A549 (cell line): ENCODE measurements around the gene HNRNPUL1. TPM values are rescaled to one million over a fixed set of nuclear protein-coding genes. Genes with fewer than 3 reads are reported as not detected.

ENCODE experiments used
- ATAC-seq, 2 experiments: fragments of 200-7000 bp in 1 of 2; fragments of >200 bp in 1 of 2; cut with Nextera tagmentation in 1 of 2; cut with Tn5 transposase in 1 of 2; 3 replicates each; pipeline versions ENCODE4 v1.8.0 to v1.9.1; 2018 to 2020; ENCODE audit warnings: mild to moderate bottlenecking in 1 of 2, moderate library complexity in 1 of 2
- CTCF ChIA-PET: fragments of 300-600 bp; sonication (Branson Sonifier 250); formaldehyde crosslinking; extraction: SDS; loops from one replicate; lab custom pipeline; 2021; ENCODE audit warnings: antibody characterized with exemption, inconsistent platforms; lab: Yijun Ruan, JAX
- POLR2A ChIA-PET: fragments of 350-600 bp; formaldehyde crosslinking; extraction: SDS; loops from one replicate; lab custom pipeline; 2021; ENCODE audit warnings: antibody characterized with exemption, inconsistent platforms; lab: Yijun Ruan, JAX
- DNase-seq, 2 experiments: peaks; one replicate each; pipeline versions ENCODE4 v3.0.0 to v3.0.0-alpha.2; 2011 to 2016; ENCODE audit warnings: low read depth in 1 of 2, low spot score in 1 of 2
- FAIRE-seq: peaks from 2 replicates; lab custom pipeline; 2011; peaks lifted over from hg19 to GRCh38; lab: Jason Lieb, UNC
- H3K27ac ChIP-seq, 2 experiments: fragments of >200 bp; sonication (Bioruptor Twin); formaldehyde crosslinking; 3 replicates each; pipeline ENCODE4 v1.5.1; 2016 to 2017
- H3K4me1 ChIP-seq: fragments of >200 bp; sonication (Bioruptor Twin); formaldehyde crosslinking; 3 replicates; pipeline ENCODE4 v1.6.1; 2016
- H3K4me2 ChIP-seq: fragments of >200 bp; sonication (Bioruptor Twin); formaldehyde crosslinking; 3 replicates; pipeline ENCODE4 v1.6.1; 2016
- H3K4me3 ChIP-seq: fragments of >200 bp; sonication (Bioruptor Twin); formaldehyde crosslinking; 3 replicates; pipeline ENCODE4 v1.5.1; 2016
- H3K9me3 ChIP-seq: fragments of >200 bp; sonication (Bioruptor Twin); formaldehyde crosslinking; 3 replicates; pipeline ENCODE4 v1.6.1; 2016
- BHLHE40 ChIP-seq: IDR thresholded peaks from 2 replicates; pipeline ENCODE4 v1.6.1; 2012; ENCODE audit warnings: low read depth, low read length, inconsistent platforms
- CEBPB ChIP-seq, 2 experiments: fragments of >200 bp in 1 of 2; sonication (Bioruptor Twin) in 1 of 2; formaldehyde crosslinking in 1 of 2; IDR thresholded peaks; 2 replicates each; pipeline ENCODE4 v1.6.1; 2012 to 2016
- CHD2 ChIP-seq: fragments of 150-350 bp; IDR thresholded peaks from 2 replicates; pipeline ENCODE4 v1.6.1; 2014; ENCODE audit warnings: low read length; ENCODE audit not compliant: partially characterized antibody
- EHF ChIP-seq: fragments of 250-450 bp; sonication (Bioruptor Pico); IDR thresholded peaks from 2 replicates; pipeline ENCODE4 v1.5.0; 2020; ENCODE audit warnings: mild to moderate bottlenecking
- EP300 ChIP-seq, 2 experiments: fragments of >200 bp; sonication (Bioruptor Twin); formaldehyde crosslinking; IDR thresholded peaks; 2 replicates in 1 of 2; 3 replicates in 1 of 2; pipeline ENCODE4 v1.6.1; 2016 to 2017
- ESRRA ChIP-seq: fragments of 150-350 bp; IDR thresholded peaks from 2 replicates; pipeline ENCODE4 v1.6.1; 2014; ENCODE audit warnings: mild to moderate bottlenecking, low read length, borderline replicate concordance
- GATA3 ChIP-seq: IDR thresholded peaks from 2 replicates; pipeline ENCODE4 v1.6.1; 2012; ENCODE audit warnings: borderline replicate concordance
- HOXB13 ChIP-seq: fragments of 250-450 bp; sonication (Bioruptor Pico); IDR thresholded peaks from 2 replicates; pipeline ENCODE4 v1.5.0; 2020; ENCODE audit warnings: low read depth, mild to moderate bottlenecking, moderate library complexity
- HOXB5 ChIP-seq: fragments of 250-450 bp; sonication (Bioruptor Pico); IDR thresholded peaks from 2 replicates; pipeline ENCODE4 v1.5.0; 2020; ENCODE audit warnings: mild to moderate bottlenecking, moderate library complexity
- JUN ChIP-seq, 2 experiments: fragments of >200 bp; sonication (Bioruptor Twin); formaldehyde crosslinking; IDR thresholded peaks; 2 replicates in 1 of 2; 3 replicates in 1 of 2; pipeline ENCODE4 v1.6.1; 2016 to 2017
- KDM1A ChIP-seq: fragments of 200-600 bp; sonication (generic); IDR thresholded peaks from 2 replicates; pipeline ENCODE4 v1.6.1; 2016; ENCODE audit warnings: low read depth, mild to moderate bottlenecking
- PHF8 ChIP-seq: fragments of 200-600 bp; sonication (generic); IDR thresholded peaks from 2 replicates; pipeline ENCODE4 v1.6.1; 2016; ENCODE audit warnings: low read depth, mild to moderate bottlenecking, antibody characterized with exemption, moderate library complexity, borderline replicate concordance
- POLR2AphosphoS2 ChIP-seq: conservative IDR thresholded peaks from 2 replicates; pipeline ENCODE4 v1.6.1; 2012; ENCODE audit warnings: low read length, improper control_type of control experiment, inconsistent platforms
- RAD21 ChIP-seq, 2 experiments: fragments of >200 bp in 1 of 2; sonication (Bioruptor Twin) in 1 of 2; formaldehyde crosslinking in 1 of 2; IDR thresholded peaks in 1 of 2; conservative IDR thresholded peaks in 1 of 2; 2 replicates in 1 of 2; 3 replicates in 1 of 2; pipeline ENCODE4 v1.6.1; 2012 to 2018; ENCODE audit warnings: inconsistent platforms in 1 of 2
- RARB ChIP-seq: fragments of 250-450 bp; sonication (Bioruptor Pico); IDR thresholded peaks from 2 replicates; pipeline ENCODE4 v1.8.0; 2021; ENCODE audit warnings: mild to moderate bottlenecking, moderate library complexity
- RCOR1 ChIP-seq: fragments of 150-350 bp; IDR thresholded peaks from 2 replicates; pipeline ENCODE4 v1.6.1; 2014; ENCODE audit warnings: antibody characterized with exemption, low read length, low read depth
- RFX5 ChIP-seq: fragments of 450-650 bp; IDR thresholded peaks from 2 replicates; pipeline ENCODE4 v1.7.1; 2014; ENCODE audit warnings: antibody characterized with exemption, mild to moderate bottlenecking, moderate library complexity
- SMC3 ChIP-seq: fragments of >200 bp; sonication (Bioruptor Twin); formaldehyde crosslinking; IDR thresholded peaks from 3 replicates; pipeline ENCODE4 v1.6.1; 2018; ENCODE audit warnings: inconsistent platforms
- SREBF2 ChIP-seq: fragments of 450-650 bp; IDR thresholded peaks from 2 replicates; pipeline ENCODE4 v1.6.1; 2014; ENCODE audit warnings: mild to moderate bottlenecking, moderate library complexity
- TP53 ChIP-seq: fragments of 250-450 bp; sonication (Bioruptor Pico); IDR thresholded peaks from 2 replicates; pipeline ENCODE4 v1.5.0; 2021; ENCODE audit warnings: mild to moderate bottlenecking, moderate library complexity
- ZNF302 ChIP-seq: fragments of 250-450 bp; sonication (Bioruptor Pico); IDR thresholded peaks from 2 replicates; pipeline ENCODE4 v1.9.0; 2021; ENCODE audit warnings: inconsistent platforms, mild to moderate bottlenecking, moderate library complexity
- WGBS: methylation state at CpG from one replicate; pipeline ENCODE4 v1.1.6; 2017; ENCODE audit errors: missing lambda C conversion rate; 5-methylcytosine and 5-hydroxymethylcytosine counted together
- polyA minus RNA-seq: library from RNA; depleted of rRNA, polyadenylated mRNA; stranded (reverse); fragments of >200 nt; gene quantifications from 2 replicates; pipeline ENCODE4 v1.2.3, GENCODE V29; 2011; rRNA and poly(A)+ RNA removed
- polyA plus RNA-seq, 4 experiments: library from polyadenylated mRNA; depleted of rRNA in 3 of 4; stranded (reverse); fragments of >200 nt; fragmentation: RNase III in 1 of 4; extraction: RNeasy Plus Mini Kit Qiagen cat#74134 plus additional on column Dnase treatment in 1 of 4; gene quantifications; 2 replicates in 3 of 4; 3 replicates in 1 of 4; pipeline ENCODE4 v1.2.3, GENCODE V29; 2011 to 2017
- TF ChIP-seq, protein P1 (sequence below): fragments of 150-350 bp; IDR thresholded peaks from 2 replicates; pipeline ENCODE4 v1.6.1; 2014; ENCODE audit warnings: low read depth, mild to moderate bottlenecking, low read length
- TF ChIP-seq, protein P2 (sequence below): fragments of 200-600 bp; sonication (generic); IDR thresholded peaks from 2 replicates; pipeline ENCODE4 v1.6.1; 2016; ENCODE audit warnings: antibody characterized with exemption, mild to moderate bottlenecking, moderate library complexity
- TF ChIP-seq, protein P3 (sequence below): fragments of 250-450 bp; sonication (Bioruptor Pico); IDR thresholded peaks from 2 replicates; pipeline ENCODE4 v1.5.0; 2020; ENCODE audit warnings: low read depth, mild to moderate bottlenecking, moderate library complexity
- TF ChIP-seq, protein P4 (sequence below): IDR thresholded peaks from 2 replicates; pipeline ENCODE4 v1.6.1; 2012
- TF ChIP-seq, protein P5 (sequence below): fragments of 450-650 bp; IDR thresholded peaks from 2 replicates; pipeline ENCODE4 v1.6.1; 2014; ENCODE audit warnings: antibody characterized with exemption
- TF ChIP-seq, protein P6 (sequence below): fragments of >200 bp; sonication (Bioruptor Twin); formaldehyde crosslinking; IDR thresholded peaks from 3 replicates; pipeline ENCODE4 v1.5.1; 2016

HNRNPUL1 gene
- polyA plus RNA-seq (2011; rRNA removed): 89.5 and 117 TPM in 2 replicates
- 77.4 and 104 TPM in 2 replicates for polyA plus RNA-seq (2012; cell fraction: cytosol; rRNA removed)
- polyA plus RNA-seq (2012; cell fraction: nucleus; rRNA removed): 94.8 and 133 TPM in 2 replicates
- 272 to 278 TPM (median 273 TPM) in 3 replicates for polyA plus RNA-seq (2017; fragmentation: RNase III; extraction: RNeasy Plus Mini Kit Qiagen cat#74134 plus additional on column Dnase treatment)
- polyA minus RNA-seq: 118 and 124 TPM in 2 replicates

DNA sequence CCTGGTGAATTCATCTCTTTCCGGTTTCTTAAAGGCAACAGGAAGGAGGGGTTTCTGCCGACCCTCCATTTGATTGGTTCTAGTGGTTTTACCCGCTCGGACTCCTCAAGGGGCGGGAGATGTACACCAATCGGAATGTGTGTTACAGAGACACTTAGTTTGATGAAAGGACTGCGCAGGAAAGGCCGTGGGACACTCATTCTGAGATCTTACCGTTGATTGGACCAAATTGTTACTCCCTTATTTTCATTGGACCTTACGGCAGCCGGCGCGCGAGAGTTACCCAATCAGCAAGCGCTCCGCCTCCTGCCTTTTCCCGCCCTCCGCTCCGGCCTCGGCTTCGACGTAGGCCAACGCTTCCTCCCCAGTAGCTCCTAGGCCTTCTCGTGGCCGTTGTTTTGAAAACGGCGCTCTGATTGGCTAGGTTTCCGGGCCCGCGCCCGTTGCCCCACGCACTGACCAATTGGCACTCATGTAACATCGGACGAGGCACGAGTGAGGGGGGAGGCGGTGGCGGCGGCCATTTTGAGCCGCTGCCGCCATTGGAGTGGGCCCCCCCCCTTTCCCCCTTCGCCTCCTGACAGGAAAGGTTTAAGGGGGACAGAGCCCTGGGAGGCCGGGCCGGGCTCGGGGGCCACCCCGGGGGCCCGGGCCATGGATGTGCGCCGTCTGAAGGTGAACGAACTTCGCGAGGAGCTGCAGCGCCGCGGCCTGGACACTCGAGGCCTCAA is at the start of gene HNRNPUL1:
TSS of gene HNRNPUL1 (plus strand) at position 523 of the 731 bp plus-strand sequence. CDS start at position 655, 132 bp downstream.
- whole genome bisulfite sequencing: under 1% methylated on average over 43 of the region's 55 CpGs
- ChIA-PET POLR2A (interaction anchor here (0.5 to 4.5 kb wide), 40 partner anchors 9 to 843 kb away, joined by 3 to 121 read pairs (median 5); partner anchors contain the start of genes ACTMAP, AXL, B9D2 and CCDC97), CTCF (interaction anchor here (0.5 to 27.6 kb wide), 32 partner anchors 11 to 602 kb away, joined by 3 to 1023 read pairs (median 4); partner anchors contain the start of genes AXL and CYP2S1)
- H3K27ac ChIP-seq: peak within 1 kb of the TSS; percentile 96 to 99
- no peaks in the 10 kb centered on the region for H3K9me3 ChIP-seq
- peak within 1 kb of the TSS; percentile 95 for H3K4me2 ChIP-seq
- peak; percentile 100 for FAIRE-seq
- peaks cover 26% of the 10 kb centered on the region for H3K4me1 ChIP-seq
- peak; percentile 71 to 80 for ATAC-seq
- H3K4me3 ChIP-seq: peak within 1 kb of the TSS; percentile 88
- peak; percentile 100 for DNase-seq
- TF ChIP-seq GATA3: peak; percentile 72
- peak; percentile 46 for TF ChIP-seq CHD2
- peak; percentile 91 for TF ChIP-seq HOXB5 (CRISPR knock-in tag)
- TF ChIP-seq KDM1A: no peak
- TF ChIP-seq, protein P1, sequence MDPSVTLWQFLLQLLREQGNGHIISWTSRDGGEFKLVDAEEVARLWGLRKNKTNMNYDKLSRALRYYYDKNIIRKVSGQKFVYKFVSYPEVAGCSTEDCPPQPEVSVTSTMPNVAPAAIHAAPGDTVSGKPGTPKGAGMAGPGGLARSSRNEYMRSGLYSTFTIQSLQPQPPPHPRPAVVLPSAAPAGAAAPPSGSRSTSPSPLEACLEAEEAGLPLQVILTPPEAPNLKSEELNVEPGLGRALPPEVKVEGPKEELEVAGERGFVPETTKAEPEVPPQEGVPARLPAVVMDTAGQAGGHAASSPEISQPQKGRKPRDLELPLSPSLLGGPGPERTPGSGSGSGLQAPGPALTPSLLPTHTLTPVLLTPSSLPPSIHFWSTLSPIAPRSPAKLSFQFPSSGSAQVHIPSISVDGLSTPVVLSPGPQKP: no peak
- TF ChIP-seq, protein P2, sequence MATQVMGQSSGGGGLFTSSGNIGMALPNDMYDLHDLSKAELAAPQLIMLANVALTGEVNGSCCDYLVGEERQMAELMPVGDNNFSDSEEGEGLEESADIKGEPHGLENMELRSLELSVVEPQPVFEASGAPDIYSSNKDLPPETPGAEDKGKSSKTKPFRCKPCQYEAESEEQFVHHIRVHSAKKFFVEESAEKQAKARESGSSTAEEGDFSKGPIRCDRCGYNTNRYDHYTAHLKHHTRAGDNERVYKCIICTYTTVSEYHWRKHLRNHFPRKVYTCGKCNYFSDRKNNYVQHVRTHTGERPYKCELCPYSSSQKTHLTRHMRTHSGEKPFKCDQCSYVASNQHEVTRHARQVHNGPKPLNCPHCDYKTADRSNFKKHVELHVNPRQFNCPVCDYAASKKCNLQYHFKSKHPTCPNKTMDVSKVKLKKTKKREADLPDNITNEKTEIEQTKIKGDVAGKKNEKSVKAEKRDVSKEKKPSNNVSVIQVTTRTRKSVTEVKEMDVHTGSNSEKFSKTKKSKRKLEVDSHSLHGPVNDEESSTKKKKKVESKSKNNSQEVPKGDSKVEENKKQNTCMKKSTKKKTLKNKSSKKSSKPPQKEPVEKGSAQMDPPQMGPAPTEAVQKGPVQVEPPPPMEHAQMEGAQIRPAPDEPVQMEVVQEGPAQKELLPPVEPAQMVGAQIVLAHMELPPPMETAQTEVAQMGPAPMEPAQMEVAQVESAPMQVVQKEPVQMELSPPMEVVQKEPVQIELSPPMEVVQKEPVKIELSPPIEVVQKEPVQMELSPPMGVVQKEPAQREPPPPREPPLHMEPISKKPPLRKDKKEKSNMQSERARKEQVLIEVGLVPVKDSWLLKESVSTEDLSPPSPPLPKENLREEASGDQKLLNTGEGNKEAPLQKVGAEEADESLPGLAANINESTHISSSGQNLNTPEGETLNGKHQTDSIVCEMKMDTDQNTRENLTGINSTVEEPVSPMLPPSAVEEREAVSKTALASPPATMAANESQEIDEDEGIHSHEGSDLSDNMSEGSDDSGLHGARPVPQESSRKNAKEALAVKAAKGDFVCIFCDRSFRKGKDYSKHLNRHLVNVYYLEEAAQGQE: peak; percentile 15; the same call in 1 of the 2 replicates
- TF ChIP-seq RFX5: peak; percentile 91
- TF ChIP-seq PHF8: no peak
- TF ChIP-seq, protein P3, sequence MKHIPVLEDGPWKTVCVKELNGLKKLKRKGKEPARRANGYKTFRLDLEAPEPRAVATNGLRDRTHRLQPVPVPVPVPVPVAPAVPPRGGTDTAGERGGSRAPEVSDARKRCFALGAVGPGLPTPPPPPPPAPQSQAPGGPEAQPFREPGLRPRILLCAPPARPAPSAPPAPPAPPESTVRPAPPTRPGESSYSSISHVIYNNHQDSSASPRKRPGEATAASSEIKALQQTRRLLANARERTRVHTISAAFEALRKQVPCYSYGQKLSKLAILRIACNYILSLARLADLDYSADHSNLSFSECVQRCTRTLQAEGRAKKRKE (CRISPR knock-in tag): peak; percentile 80
- TF ChIP-seq HOXB13 (CRISPR knock-in tag): peak; percentile 56; the same call in 1 of the 2 replicates
- peak; percentile 88; the same call in 1 of the 2 replicates for TF ChIP-seq POLR2AphosphoS2
- TF ChIP-seq SMC3: peak; percentile 34; the same call in 1 of the 3 replicates
- TF ChIP-seq, protein P4, sequence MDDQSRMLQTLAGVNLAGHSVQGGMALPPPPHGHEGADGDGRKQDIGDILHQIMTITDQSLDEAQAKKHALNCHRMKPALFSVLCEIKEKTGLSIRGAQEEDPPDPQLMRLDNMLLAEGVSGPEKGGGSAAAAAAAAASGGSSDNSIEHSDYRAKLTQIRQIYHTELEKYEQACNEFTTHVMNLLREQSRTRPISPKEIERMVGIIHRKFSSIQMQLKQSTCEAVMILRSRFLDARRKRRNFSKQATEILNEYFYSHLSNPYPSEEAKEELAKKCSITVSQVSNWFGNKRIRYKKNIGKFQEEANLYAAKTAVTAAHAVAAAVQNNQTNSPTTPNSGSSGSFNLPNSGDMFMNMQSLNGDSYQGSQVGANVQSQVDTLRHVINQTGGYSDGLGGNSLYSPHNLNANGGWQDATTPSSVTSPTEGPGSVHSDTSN: peak; percentile 79
- peak; percentile 63 for TF ChIP-seq BHLHE40
- TF ChIP-seq, protein P5, sequence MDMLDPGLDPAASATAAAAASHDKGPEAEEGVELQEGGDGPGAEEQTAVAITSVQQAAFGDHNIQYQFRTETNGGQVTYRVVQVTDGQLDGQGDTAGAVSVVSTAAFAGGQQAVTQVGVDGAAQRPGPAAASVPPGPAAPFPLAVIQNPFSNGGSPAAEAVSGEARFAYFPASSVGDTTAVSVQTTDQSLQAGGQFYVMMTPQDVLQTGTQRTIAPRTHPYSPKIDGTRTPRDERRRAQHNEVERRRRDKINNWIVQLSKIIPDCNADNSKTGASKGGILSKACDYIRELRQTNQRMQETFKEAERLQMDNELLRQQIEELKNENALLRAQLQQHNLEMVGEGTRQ: peak; percentile 63
- peak; percentile 55; the same call in 1 of the 2 replicates for TF ChIP-seq EHF (CRISPR knock-in tag)
- peak; percentile 47 for TF ChIP-seq SREBF2
- TF ChIP-seq, protein P6, sequence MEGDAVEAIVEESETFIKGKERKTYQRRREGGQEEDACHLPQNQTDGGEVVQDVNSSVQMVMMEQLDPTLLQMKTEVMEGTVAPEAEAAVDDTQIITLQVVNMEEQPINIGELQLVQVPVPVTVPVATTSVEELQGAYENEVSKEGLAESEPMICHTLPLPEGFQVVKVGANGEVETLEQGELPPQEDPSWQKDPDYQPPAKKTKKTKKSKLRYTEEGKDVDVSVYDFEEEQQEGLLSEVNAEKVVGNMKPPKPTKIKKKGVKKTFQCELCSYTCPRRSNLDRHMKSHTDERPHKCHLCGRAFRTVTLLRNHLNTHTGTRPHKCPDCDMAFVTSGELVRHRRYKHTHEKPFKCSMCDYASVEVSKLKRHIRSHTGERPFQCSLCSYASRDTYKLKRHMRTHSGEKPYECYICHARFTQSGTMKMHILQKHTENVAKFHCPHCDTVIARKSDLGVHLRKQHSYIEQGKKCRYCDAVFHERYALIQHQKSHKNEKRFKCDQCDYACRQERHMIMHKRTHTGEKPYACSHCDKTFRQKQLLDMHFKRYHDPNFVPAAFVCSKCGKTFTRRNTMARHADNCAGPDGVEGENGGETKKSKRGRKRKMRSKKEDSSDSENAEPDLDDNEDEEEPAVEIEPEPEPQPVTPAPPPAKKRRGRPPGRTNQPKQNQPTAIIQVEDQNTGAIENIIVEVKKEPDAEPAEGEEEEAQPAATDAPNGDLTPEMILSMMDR: peak; percentile 44
- TF ChIP-seq TP53 (CRISPR knock-in tag): peak; percentile 97
- TF ChIP-seq ZNF302 (CRISPR knock-in tag): no peak
- TF ChIP-seq JUN (IDR thresholded peaks at IDR 0.05): peak; percentile 84 to 98
- peak; percentile 71; the same call in 1 of the 2 replicates for TF ChIP-seq RARB (CRISPR knock-in tag)
- no peak for TF ChIP-seq RAD21 (conservative IDR thresholded peaks at IDR 0.05 in 1 of 2, IDR thresholded peaks at IDR 0.05 in 1 of 2)
- TF ChIP-seq ESRRA: peak; percentile 24; the same call in 1 of the 2 replicates
- TF ChIP-seq CEBPB (IDR thresholded peaks at IDR 0.05): peak in 1 of 2 experiments; percentile 31; a peak in 2 of 4 replicates
- no peak for TF ChIP-seq RCOR1
- TF ChIP-seq EP300 (IDR thresholded peaks at IDR 0.05): no peak
